ENCODE measurements around the gene PIGN. TPM values are rescaled to one million over a fixed set of nuclear protein-coding genes. Genes with fewer than 3 reads are reported as not detected.

The PIGN gene
- total RNA-seq, 1 experiment from 2014 or later: 29.5 TPM

- BruUV-seq (replicated peaks): no TSS peak
- no peaks in the 10 kb centered on the region for H3K27me3 Mint-ChIP-seq (ENCODE audit: insufficient read depth, unreplicated experiment)
- H3K9me3 Mint-ChIP-seq (ENCODE audit: unreplicated experiment): no peaks in the 10 kb centered on the region
- no peak overlapping the region for H3K27ac Mint-ChIP-seq (ENCODE audit: low read depth, unreplicated experiment)
- CTCF ChIA-PET: interaction anchor here (0.6 kb wide), 1 partner anchor 22 kb away, joined by 3 read pairs; no protein-coding TSS in a partner anchor
- no peaks in the 10 kb centered on the region for H3K4me1 Mint-ChIP-seq (ENCODE audit: insufficient read depth, unreplicated experiment)
- no peak for DNase-seq (ENCODE audit: unreplicated experiment)
- H3K36me3 Mint-ChIP-seq (ENCODE audit: insufficient read depth, unreplicated experiment): peaks cover 7% of the 10 kb centered on the region
- H3K4me3 Mint-ChIP-seq (ENCODE audit: unreplicated experiment): no peak overlapping the region
- intact Hi-C loops (cut with micrococcal nuclease): no loop called here
- POLR2A ChIA-PET: interaction anchor here (0.7 kb wide), 1 partner anchor 12 kb away, joined by 3 read pairs; no protein-coding TSS in a partner anchor
- TF ChIP-seq, protein P1, sequence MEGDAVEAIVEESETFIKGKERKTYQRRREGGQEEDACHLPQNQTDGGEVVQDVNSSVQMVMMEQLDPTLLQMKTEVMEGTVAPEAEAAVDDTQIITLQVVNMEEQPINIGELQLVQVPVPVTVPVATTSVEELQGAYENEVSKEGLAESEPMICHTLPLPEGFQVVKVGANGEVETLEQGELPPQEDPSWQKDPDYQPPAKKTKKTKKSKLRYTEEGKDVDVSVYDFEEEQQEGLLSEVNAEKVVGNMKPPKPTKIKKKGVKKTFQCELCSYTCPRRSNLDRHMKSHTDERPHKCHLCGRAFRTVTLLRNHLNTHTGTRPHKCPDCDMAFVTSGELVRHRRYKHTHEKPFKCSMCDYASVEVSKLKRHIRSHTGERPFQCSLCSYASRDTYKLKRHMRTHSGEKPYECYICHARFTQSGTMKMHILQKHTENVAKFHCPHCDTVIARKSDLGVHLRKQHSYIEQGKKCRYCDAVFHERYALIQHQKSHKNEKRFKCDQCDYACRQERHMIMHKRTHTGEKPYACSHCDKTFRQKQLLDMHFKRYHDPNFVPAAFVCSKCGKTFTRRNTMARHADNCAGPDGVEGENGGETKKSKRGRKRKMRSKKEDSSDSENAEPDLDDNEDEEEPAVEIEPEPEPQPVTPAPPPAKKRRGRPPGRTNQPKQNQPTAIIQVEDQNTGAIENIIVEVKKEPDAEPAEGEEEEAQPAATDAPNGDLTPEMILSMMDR (IDR thresholded peaks at IDR 0.05; ENCODE audit: unreplicated experiment): no peak
These were observed 77.2 kb downstream of the PIGN start for GRCh38 chr18:62109676-62110075.

- ChIA-PET CTCF (interaction anchor here (1.0 kb wide), 1 partner anchor 207 kb away, joined by 3 read pairs; no protein-coding TSS in a partner anchor), POLR2A (no interaction called here)
- no TSS peak for BruUV-seq (replicated peaks)
- H3K27ac Mint-ChIP-seq (ENCODE audit: low read depth, unreplicated experiment): no peak overlapping the region
- no peaks in the 10 kb centered on the region for H3K9me3 Mint-ChIP-seq (ENCODE audit: unreplicated experiment)
- H3K4me3 Mint-ChIP-seq (ENCODE audit: unreplicated experiment): no peak overlapping the region
- TF ChIP-seq, protein P1 (IDR thresholded peaks at IDR 0.05; ENCODE audit: unreplicated experiment): no peak
- no peak for DNase-seq (ENCODE audit: unreplicated experiment)
- no peaks in the 10 kb centered on the region for H3K27me3 Mint-ChIP-seq (ENCODE audit: insufficient read depth, unreplicated experiment)
- intact Hi-C loops (cut with micrococcal nuclease): no loop called here
- peaks cover 3% of the 10 kb centered on the region for H3K36me3 Mint-ChIP-seq (ENCODE audit: insufficient read depth, unreplicated experiment)
- H3K4me1 Mint-ChIP-seq (ENCODE audit: insufficient read depth, unreplicated experiment): no peaks in the 10 kb centered on the region
These were observed 79.0 kb downstream of the PIGN start for GRCh38 chr18:62107881-62108280.

GRCh38 chr18:62106271-62106670, 80.6 kb downstream of the PIGN start:
- no TSS peak for BruUV-seq (replicated peaks)
- intact Hi-C loops (cut with micrococcal nuclease): no loop called here
- TF ChIP-seq, protein P1 (IDR thresholded peaks at IDR 0.05; ENCODE audit: unreplicated experiment): no peak

DNA sequence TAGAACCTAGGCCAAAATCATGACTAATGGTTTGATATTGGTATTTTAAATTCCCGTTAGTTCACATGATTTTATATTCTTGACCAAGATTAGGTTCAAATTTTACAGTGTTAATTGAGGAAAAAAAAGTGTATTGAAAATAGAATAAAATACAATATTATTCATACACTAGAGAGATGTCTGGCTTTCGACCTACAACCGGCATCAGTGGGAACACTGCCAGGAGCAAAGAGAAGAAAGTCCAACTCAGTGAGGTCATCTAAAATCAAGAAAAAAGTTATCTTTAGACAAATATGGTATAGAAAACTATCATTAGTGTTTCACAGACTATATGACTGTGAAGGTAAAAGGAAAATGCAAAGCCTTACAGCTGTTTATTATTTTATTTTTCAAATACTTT, 81.5 kb downstream of the PIGN start:
- no peak overlapping the region for H3K4me3 Mint-ChIP-seq (ENCODE audit: unreplicated experiment)
- ChIA-PET POLR2A (interaction anchor here (0.7 kb wide), 1 partner anchor 11 kb away, joined by 3 read pairs; no protein-coding TSS in a partner anchor), CTCF (no interaction called here)
- no peak for DNase-seq (ENCODE audit: unreplicated experiment)
- H3K27me3 Mint-ChIP-seq (ENCODE audit: insufficient read depth, unreplicated experiment): no peaks in the 10 kb centered on the region
- intact Hi-C loops (cut with micrococcal nuclease): no loop called here
- no TSS peak for BruUV-seq (replicated peaks)
- no peaks in the 10 kb centered on the region for H3K4me1 Mint-ChIP-seq (ENCODE audit: insufficient read depth, unreplicated experiment)
- no peaks in the 10 kb centered on the region for H3K36me3 Mint-ChIP-seq (ENCODE audit: insufficient read depth, unreplicated experiment)
- no peaks in the 10 kb centered on the region for H3K9me3 Mint-ChIP-seq (ENCODE audit: unreplicated experiment)
- H3K27ac Mint-ChIP-seq (ENCODE audit: low read depth, unreplicated experiment): no peak overlapping the region
- TF ChIP-seq, protein P1 (IDR thresholded peaks at IDR 0.05; ENCODE audit: unreplicated experiment): no peak

More at GRCh38 chr18:62106271-62106670, 80.6 kb downstream of the PIGN start:
- Mint-ChIP-seq H3K4me3 (ENCODE audit: unreplicated experiment) (no peak overlapping the region), H3K9me3 (ENCODE audit: unreplicated experiment) (no peaks in the 10 kb centered on the region), H3K27ac (ENCODE audit: low read depth, unreplicated experiment) (no peak overlapping the region), H3K27me3 (ENCODE audit: insufficient read depth, unreplicated experiment) (no peaks in the 10 kb centered on the region), H3K4me1 (ENCODE audit: insufficient read depth, unreplicated experiment) (no peaks in the 10 kb centered on the region), H3K36me3 (ENCODE audit: insufficient read depth, unreplicated experiment) (no peaks in the 10 kb centered on the region)
- ChIA-PET CTCF (interaction anchor here (0.6 kb wide), 1 partner anchor 12 kb away, joined by 3 read pairs; no protein-coding TSS in a partner anchor), POLR2A (interaction anchor here (0.9 kb wide), 1 partner anchor 11 kb away, joined by 3 read pairs; no protein-coding TSS in a partner anchor)
- no peak for DNase-seq (ENCODE audit: unreplicated experiment)

All from MCF 10A (cell line).